Measurements from ENCODE around the gene NTRK2. TPM values are rescaled to one million over a fixed set of nuclear protein-coding genes. Genes with fewer than 3 reads are reported as not detected.

The NTRK2 gene
- total RNA-seq, 6 experiments from 2014 or later: 0.18 to 0.49 (median 0.30) TPM

DNA sequence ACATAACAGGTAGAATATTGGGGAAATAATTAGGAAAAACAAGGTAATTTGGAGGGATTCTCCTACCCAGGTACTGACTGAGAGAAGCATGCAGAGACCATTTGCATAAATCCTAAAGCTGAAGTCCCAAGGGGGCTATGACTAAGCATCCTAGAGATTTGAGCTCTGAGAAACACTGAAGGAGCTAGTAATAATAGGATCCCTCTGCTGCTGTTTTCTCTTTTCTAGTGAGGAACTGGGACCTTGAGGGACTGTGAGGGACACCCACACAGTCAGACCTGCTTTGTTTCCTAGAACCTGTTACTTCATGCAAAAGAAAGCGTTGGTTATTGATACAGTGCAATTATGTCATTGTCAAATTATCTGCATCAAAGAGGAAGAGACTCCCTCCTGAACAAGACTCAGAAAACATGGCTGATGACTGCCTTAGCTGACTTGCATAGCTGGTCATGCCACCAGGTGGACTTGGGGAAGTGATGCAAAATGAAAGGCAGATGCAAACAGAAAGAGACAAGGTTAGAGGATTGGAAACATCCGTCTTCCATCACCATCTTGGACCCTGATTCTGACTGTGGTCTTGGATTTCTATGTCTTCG is 335.4 kb downstream of the NTRK2 start:
- ATAC-seq: no peak
- H3K36me3 ChIP-seq: no peaks in the 10 kb centered on the region
- intact Hi-C loops (cut with DNase I): no loop called here
- H3K4me3 ChIP-seq: no peak overlapping the region
- H3K27me3 ChIP-seq: no peaks in the 10 kb centered on the region
- H3K9me3 ChIP-seq: no peaks in the 10 kb centered on the region
- TF ChIP-seq, protein P1, sequence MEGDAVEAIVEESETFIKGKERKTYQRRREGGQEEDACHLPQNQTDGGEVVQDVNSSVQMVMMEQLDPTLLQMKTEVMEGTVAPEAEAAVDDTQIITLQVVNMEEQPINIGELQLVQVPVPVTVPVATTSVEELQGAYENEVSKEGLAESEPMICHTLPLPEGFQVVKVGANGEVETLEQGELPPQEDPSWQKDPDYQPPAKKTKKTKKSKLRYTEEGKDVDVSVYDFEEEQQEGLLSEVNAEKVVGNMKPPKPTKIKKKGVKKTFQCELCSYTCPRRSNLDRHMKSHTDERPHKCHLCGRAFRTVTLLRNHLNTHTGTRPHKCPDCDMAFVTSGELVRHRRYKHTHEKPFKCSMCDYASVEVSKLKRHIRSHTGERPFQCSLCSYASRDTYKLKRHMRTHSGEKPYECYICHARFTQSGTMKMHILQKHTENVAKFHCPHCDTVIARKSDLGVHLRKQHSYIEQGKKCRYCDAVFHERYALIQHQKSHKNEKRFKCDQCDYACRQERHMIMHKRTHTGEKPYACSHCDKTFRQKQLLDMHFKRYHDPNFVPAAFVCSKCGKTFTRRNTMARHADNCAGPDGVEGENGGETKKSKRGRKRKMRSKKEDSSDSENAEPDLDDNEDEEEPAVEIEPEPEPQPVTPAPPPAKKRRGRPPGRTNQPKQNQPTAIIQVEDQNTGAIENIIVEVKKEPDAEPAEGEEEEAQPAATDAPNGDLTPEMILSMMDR (IDR thresholded peaks at IDR 0.05): no peak
- TF ChIP-seq POLR2A (IDR thresholded peaks at IDR 0.05): no peak
- no peak overlapping the region for H3K27ac ChIP-seq
- WGBS (ENCODE audit: insufficient coverage, low coverage, low lambda C conversion rate, missing lambda C conversion rate): 46% methylated on average over 3 of the region's 3 CpGs
- H3K4me1 ChIP-seq: no peaks in the 10 kb centered on the region
- DNase-seq: no peak

DNA sequence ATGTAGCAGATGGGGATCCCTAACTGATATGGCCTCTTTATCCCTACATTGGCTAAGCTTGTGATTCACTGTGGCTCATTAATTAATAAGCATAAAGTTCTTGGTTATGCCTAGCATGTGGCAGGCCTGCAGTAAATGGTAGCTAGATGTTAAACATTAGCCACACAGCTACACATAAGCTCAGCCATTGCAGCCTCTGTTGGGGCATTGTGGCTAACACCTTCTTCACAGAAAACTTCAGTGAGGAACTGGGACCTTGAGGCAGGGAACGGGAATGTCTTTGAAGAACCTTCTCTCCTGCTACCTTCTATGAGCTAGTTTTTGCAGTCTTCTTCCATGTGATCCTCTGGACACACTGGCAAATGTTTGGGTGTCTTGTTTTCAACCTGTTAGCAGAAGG is 338.2 kb downstream of the NTRK2 start:
- no peak for ATAC-seq

DNA sequence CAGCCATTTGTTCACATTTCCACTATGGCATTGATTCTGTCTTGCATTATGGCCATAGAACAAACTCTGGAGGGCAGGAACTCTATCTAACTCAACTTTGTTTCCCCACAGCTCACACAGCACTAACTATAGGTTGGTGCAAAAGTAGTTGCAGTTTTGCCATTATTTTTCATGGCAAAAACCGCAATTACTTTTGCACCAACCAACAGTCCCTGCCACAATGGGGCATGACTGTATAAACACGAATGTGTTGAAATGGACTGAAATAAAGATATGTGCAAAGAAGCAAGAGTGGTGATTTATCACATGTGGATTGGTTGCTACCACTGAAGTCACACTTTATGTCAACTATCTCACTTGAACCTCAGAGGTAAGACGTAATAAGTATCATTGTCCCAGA is 338.7 kb downstream of the NTRK2 start:
- no peaks in the 10 kb centered on the region for H3K27me3 ChIP-seq
- no peaks in the 10 kb centered on the region for H3K4me1 ChIP-seq
- 71% methylated on average over 2 of the region's 3 CpGs for WGBS (ENCODE audit: insufficient coverage, low coverage, low lambda C conversion rate, missing lambda C conversion rate)
- H3K27ac ChIP-seq: no peak overlapping the region
- H3K9me3 ChIP-seq: no peaks in the 10 kb centered on the region
- H3K36me3 ChIP-seq: no peaks in the 10 kb centered on the region
- intact Hi-C loops (cut with DNase I): no loop called here
- H3K4me3 ChIP-seq: no peak overlapping the region
- DNase-seq (no peak), ATAC-seq (no peak)
- no peak for TF ChIP-seq POLR2A (IDR thresholded peaks at IDR 0.05)
- TF ChIP-seq, protein P1 (IDR thresholded peaks at IDR 0.05): no peak

More for the DNA sequence above, 338.2 kb downstream of the NTRK2 start:
- Histone ChIP-seq H3K36me3 (no peaks in the 10 kb centered on the region), H3K9me3 (no peaks in the 10 kb centered on the region), H3K27ac (no peak overlapping the region), H3K4me3 (no peak overlapping the region), H3K4me1 (no peaks in the 10 kb centered on the region), H3K27me3 (no peaks in the 10 kb centered on the region)
- no peak for DNase-seq
- intact Hi-C loops (cut with DNase I): no loop called here
- 57% methylated on average over 1 of the region's 1 CpG for WGBS (ENCODE audit: insufficient coverage, low coverage, low lambda C conversion rate, missing lambda C conversion rate)
- no peak for TF ChIP-seq POLR2A (IDR thresholded peaks at IDR 0.05)
- TF ChIP-seq, protein P1 (IDR thresholded peaks at IDR 0.05): no peak

DNA sequence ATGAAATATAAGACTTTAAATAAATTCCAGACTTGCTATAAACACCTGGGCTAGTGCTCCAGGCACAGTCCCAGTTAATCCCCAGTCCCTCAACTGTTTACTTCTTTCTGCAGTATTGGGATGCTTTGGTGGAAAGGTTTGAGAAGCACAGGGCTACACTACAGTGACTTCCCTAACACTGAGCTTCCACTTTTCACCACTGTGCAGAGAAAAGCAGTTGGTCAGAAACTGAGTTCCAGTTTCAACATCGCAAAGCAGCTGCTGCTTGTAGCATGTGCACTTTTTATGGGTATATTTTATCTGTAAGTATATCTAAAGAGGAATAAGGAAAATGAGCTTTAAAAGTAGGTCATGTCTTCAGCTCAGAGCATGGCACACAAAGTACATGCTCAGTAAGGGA is 339.7 kb downstream of the NTRK2 start:
- WGBS (ENCODE audit: insufficient coverage, low coverage, low lambda C conversion rate, missing lambda C conversion rate): 50% methylated on average over 1 of the region's 1 CpG
- no peaks in the 10 kb centered on the region for H3K36me3 ChIP-seq
- DNase-seq (no peak), ATAC-seq (no peak)
- H3K9me3 ChIP-seq: no peaks in the 10 kb centered on the region
- no peak overlapping the region for H3K27ac ChIP-seq
- intact Hi-C loops (cut with DNase I): no loop called here
- no peak for TF ChIP-seq POLR2A (IDR thresholded peaks at IDR 0.05)
- no peaks in the 10 kb centered on the region for H3K4me1 ChIP-seq
- no peaks in the 10 kb centered on the region for H3K27me3 ChIP-seq
- no peak overlapping the region for H3K4me3 ChIP-seq

DNA sequence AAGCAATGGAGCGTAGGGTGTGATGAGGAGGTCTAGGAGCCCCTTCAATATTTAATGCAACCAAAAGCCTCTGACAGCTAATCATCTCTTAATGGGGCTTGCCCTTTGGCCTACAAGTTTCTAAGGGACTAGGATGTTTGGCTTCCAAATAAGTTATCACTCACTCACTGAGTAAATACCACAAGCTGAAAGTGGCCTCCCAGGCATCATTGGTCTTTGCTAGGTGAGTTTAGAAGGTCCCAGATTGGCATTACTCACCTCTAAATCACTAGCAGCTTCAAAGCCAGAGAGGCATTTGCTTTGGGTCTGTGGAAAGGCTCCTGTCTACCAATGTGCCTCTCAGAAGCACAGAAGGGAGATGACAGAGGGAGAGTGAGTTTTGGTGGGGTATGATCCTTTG is 344.2 kb downstream of the NTRK2 start:
- WGBS (ENCODE audit: insufficient coverage, low coverage, low lambda C conversion rate, missing lambda C conversion rate): 75% methylated on average over 1 of the region's 1 CpG

More for the DNA sequence above, 344.2 kb downstream of the NTRK2 start:
- TF ChIP-seq, protein P1 (IDR thresholded peaks at IDR 0.05): no peak
- TF ChIP-seq POLR2A (IDR thresholded peaks at IDR 0.05): no peak
- no peak overlapping the region for H3K4me3 ChIP-seq
- ATAC-seq (no peak), DNase-seq (no peak)
- no peaks in the 10 kb centered on the region for H3K27me3 ChIP-seq
- no peaks in the 10 kb centered on the region for H3K4me1 ChIP-seq
- no peaks in the 10 kb centered on the region for H3K9me3 ChIP-seq
- no peaks in the 10 kb centered on the region for H3K36me3 ChIP-seq
- intact Hi-C loops (cut with DNase I): no loop called here
- no peak overlapping the region for H3K27ac ChIP-seq
